Chondrocyte (in vitro differentiated cells): ENCODE results near the gene NDC80. TPM values are rescaled to one million over a fixed set of nuclear protein-coding genes. Genes with fewer than 3 reads are reported as not detected.
"Not testable (repeated sequence)": the region's sequence is repeated elsewhere in the genome, so short reads cannot be mapped to it uniquely, and the experiment has no call there.

Experiments used
- DNase-seq: peaks from one replicate; pipeline ENCODE4 v3.0.0; 2021; ENCODE audit warnings: mixed read lengths, low spot score
- H3K27ac Mint-ChIP-seq: one replicate; pipeline ENCODE4 v1.8.0; 2021; ENCODE audit warnings: mild to moderate bottlenecking, moderate library complexity, mixed read lengths; ENCODE audit not compliant: unreplicated experiment
- H3K27me3 Mint-ChIP-seq: 2 replicates; pipeline ENCODE4 v1.8.0; 2021; ENCODE audit warnings: low read depth, mixed read lengths
- H3K36me3 Mint-ChIP-seq: 2 replicates; pipeline ENCODE4 v1.8.0; 2021; ENCODE audit warnings: low read depth, mixed read lengths
- H3K4me1 Mint-ChIP-seq: 2 replicates; pipeline ENCODE4 v1.8.0; 2021; ENCODE audit warnings: low read depth, mild to moderate bottlenecking, mixed read lengths
- H3K4me3 Mint-ChIP-seq: one replicate; pipeline ENCODE4 v1.8.0; 2021; ENCODE audit warnings: mild to moderate bottlenecking, moderate library complexity, mixed read lengths; ENCODE audit not compliant: unreplicated experiment
- H3K9me3 Mint-ChIP-seq: 2 replicates; pipeline ENCODE4 v1.8.0; 2021; ENCODE audit warnings: low read depth, mixed read lengths
- CTCF ChIP-seq: fragments of 200-600 bp; sonication (generic); IDR thresholded peaks from 2 replicates; pipeline ENCODE4 v1.5.0; 2021; ENCODE audit warnings: antibody characterized with exemption, mild to moderate bottlenecking, moderate library complexity
- long read RNA-seq: library from polyadenylated mRNA; stranded (forward); transcript quantifications from one replicate; pipeline ENCODE4 v2.0.0, GENCODE V29; 2021
- total RNA-seq: library from RNA; stranded (reverse); gene quantifications from 3 replicates; pipeline ENCODE4 v1.2.1, GENCODE V29; 2021

Gene NDC80
- 4.8 to 6.5 TPM (median 5.8 TPM) in 3 replicates for total RNA-seq
- long read RNA-seq, transcript NDC80-201 (17 exons, 2,172 nt), result major isoform, 11 of 11 reads
- long read RNA-seq, partial matches to known transcripts, result 0 of 11 reads
- long read RNA-seq, other reads (novel, unspliced or antisense), result 0 of 11 reads

- Mint-ChIP-seq H3K27ac (peak within 1 kb of the TSS; percentile 99), H3K4me1 (peaks cover 38% of the 10 kb centered on the region), H3K9me3 (no peaks in the 10 kb centered on the region), H3K27me3 (no peaks in the 10 kb centered on the region), H3K4me3 (peak within 1 kb of the TSS; percentile 97), H3K36me3 (peaks cover 3% of the 10 kb centered on the region)
- peak; percentile 6 for TF ChIP-seq CTCF
- DNase-seq, result peak; percentile 92
Measured at GRCh38 chr18:2571200-2572170, at the start of gene NDC80, which contains the start of gene METTL4. TSS of gene NDC80 (plus strand) at chr18:2571557. CDS start at chr18:2572986, 1,429 bp downstream. TSS of gene METTL4 (minus strand) at chr18:2571505. CDS start at chr18:2567216, 4,289 bp downstream.

- H3K27ac Mint-ChIP-seq, result no peak overlapping the region
- DNase-seq, result no peak
- H3K4me1 Mint-ChIP-seq, result no peaks in the 10 kb centered on the region
- no peaks in the 10 kb centered on the region for H3K36me3 Mint-ChIP-seq
- H3K27me3 Mint-ChIP-seq, result no peaks in the 10 kb centered on the region
- no peaks in the 10 kb centered on the region for H3K9me3 Mint-ChIP-seq
- TF ChIP-seq CTCF, result no peak
- no peak overlapping the region for H3K4me3 Mint-ChIP-seq
Measured at GRCh38 chr18:2522112-2522511, 49.2 kb upstream of the NDC80 start.

- not testable (repeated sequence) for H3K9me3 Mint-ChIP-seq, H3K27ac Mint-ChIP-seq, H3K4me3 Mint-ChIP-seq, H3K27me3 Mint-ChIP-seq, H3K36me3 Mint-ChIP-seq, DNase-seq, H3K4me1 Mint-ChIP-seq
Measured at GRCh38 chr18:2524794-2525198, 46.6 kb upstream of the NDC80 start.

GRCh38 chr18:2526329-2526728 lies 45.0 kb upstream of the NDC80 start:
- Mint-ChIP-seq H3K27ac (no peak overlapping the region), H3K27me3 (no peaks in the 10 kb centered on the region), H3K4me3 (no peak overlapping the region), H3K4me1 (peaks cover 7% of the 10 kb centered on the region), H3K9me3 (no peaks in the 10 kb centered on the region), H3K36me3 (no peaks in the 10 kb centered on the region)
- no peak for TF ChIP-seq CTCF
- DNase-seq, result no peak

GRCh38 chr18:2529154-2529553 lies 42.2 kb upstream of the NDC80 start:
- Mint-ChIP-seq H3K9me3 (peaks cover 6% of the 10 kb centered on the region), H3K27ac (no peak overlapping the region), H3K4me1 (peaks cover 7% of the 10 kb centered on the region), H3K4me3 (no peak overlapping the region), H3K27me3 (no peaks in the 10 kb centered on the region), H3K36me3 (peaks cover 2% of the 10 kb centered on the region)
- TF ChIP-seq CTCF, result no peak
- DNase-seq, result no peak
